Natural killer cell (primary cell): Measurements from ENCODE around the gene IL12A. TPM values are rescaled to one million over a fixed set of nuclear protein-coding genes. Genes with fewer than 3 reads are reported as not detected.

Source experiments
- ATAC-seq, 3 donors: fragments of 150-1000 bp in 2 of 3; fragments of 200-7000 bp in 1 of 3; cut with Tn5 transposase; 1 replicate in 1 of 3; 2 replicates in 2 of 3; pipeline ENCODE4 v1.10.0; 2021; ENCODE audit warnings: mild to moderate bottlenecking in 2 of 3, moderate library complexity in 2 of 3
- DNase-seq, 2 donors: peaks; one replicate each; pipeline versions ENCODE4 v3.0.0 to v3.0.0-alpha.2; 2013 to 2021; ENCODE audit warnings: mixed read lengths in 1 of 2
- H3K27ac ChIP-seq: one replicate; pipeline ENCODE4 v1.5.1; 2013; ENCODE audit warnings: mild to moderate bottlenecking, low read length
- H3K27me3 ChIP-seq: one replicate; pipeline ENCODE4 v1.6.1; 2013; ENCODE audit warnings: low read length; ENCODE audit not compliant: control insufficient read depth, insufficient read depth
- H3K36me3 ChIP-seq: one replicate; pipeline ENCODE4 v1.6.1; 2013; ENCODE audit warnings: low read length; ENCODE audit not compliant: control insufficient read depth, insufficient read depth
- H3K4me1 ChIP-seq: one replicate; pipeline ENCODE4 v1.6.1; 2013; ENCODE audit warnings: low read length; ENCODE audit not compliant: control insufficient read depth, insufficient read depth
- H3K4me3 ChIP-seq: one replicate; pipeline ENCODE4 v1.5.1; 2013; ENCODE audit warnings: low read length
- H3K9me3 ChIP-seq: one replicate; pipeline ENCODE4 v1.6.1; 2013; ENCODE audit warnings: low read length; ENCODE audit not compliant: control insufficient read depth, insufficient read depth
- H3K27ac Mint-ChIP-seq, 2 donors: one replicate each; pipeline ENCODE4 v1.8.0; 2022; ENCODE audit warnings: mild to moderate bottlenecking in 2 of 2, mixed read lengths in 2 of 2, moderate library complexity in 1 of 2
- H3K27me3 Mint-ChIP-seq, 2 donors: one replicate each; pipeline ENCODE4 v1.8.0; 2022; ENCODE audit warnings: low read depth in 2 of 2, mixed read lengths in 2 of 2
- H3K36me3 Mint-ChIP-seq: one replicate; pipeline ENCODE4 v1.8.0; 2022; ENCODE audit warnings: mixed read lengths
- H3K4me1 Mint-ChIP-seq, 2 donors: one replicate each; pipeline ENCODE4 v1.8.0; 2022; ENCODE audit warnings: mixed read lengths in 2 of 2
- H3K4me3 Mint-ChIP-seq: one replicate; pipeline ENCODE4 v1.8.0; 2022; ENCODE audit warnings: mild to moderate bottlenecking, moderate library complexity, mixed read lengths
- H3K9me3 Mint-ChIP-seq, 2 donors: one replicate each; pipeline ENCODE4 v1.8.0; 2022; ENCODE audit warnings: mixed read lengths in 2 of 2
- CTCF ChIP-seq: fragments of 200-600 bp; IDR thresholded peaks from one replicate; pipeline ENCODE4 v1.8.0; 2022; ENCODE audit warnings: antibody characterized with exemption
- WGBS: methylation state at CpG from one replicate; pipeline ENCODE4 v1.1.7; 2013; ENCODE audit warnings: missing lambda C conversion rate; ENCODE audit not compliant: insufficient coverage; 5-methylcytosine and 5-hydroxymethylcytosine counted together
- intact Hi-C: fragments of 100-400 bp; cut with micrococcal nuclease; formaldehyde crosslinking; loops from one replicate; pipeline ENCODE4 v1.14.2; 2022
- total RNA-seq, 4 donors: library from RNA; stranded (reverse); fragments of 120-200 nt in 1 of 4; gene quantifications; one replicate each; pipeline versions ENCODE4 v1.2.3 to v1.2.4, GENCODE V29; 2013 to 2022

Gene IL12A
- 1 to 10 TPM; 1.2 to 3.3 (median 2.4) TPM for total RNA-seq
- 2.0 TPM for total RNA-seq (2013)

- Mint-ChIP-seq H3K4me3 (peak within 1 kb of the TSS; percentile 89), H3K27me3 (peaks cover 6 to 8% of the 10 kb centered on the region in 2 donors), H3K27ac (peak within 1 kb of the TSS; percentile 51 to 87), H3K4me1 (peaks cover 15 to 40% of the 10 kb centered on the region in 2 donors), H3K9me3 (no peaks in the 10 kb centered on the region), H3K36me3 (no peaks in the 10 kb centered on the region)
- Histone ChIP-seq H3K4me3 (peak within 1 kb of the TSS; percentile 60), H3K9me3 (no peaks in the 10 kb centered on the region), H3K27me3 (no peaks in the 10 kb centered on the region), H3K36me3 (no peaks in the 10 kb centered on the region), H3K27ac (no peak within 1 kb of the TSS), H3K4me1 (peaks cover 16% of the 10 kb centered on the region)
- ATAC-seq (peak; percentile 97 to 98 (median 97)), DNase-seq (peak; percentile 77 to 88)
- 1% methylated on average over 54 of the region's 54 CpGs for WGBS
- intact Hi-C loops: no loop called here
- peak; percentile 98 for TF ChIP-seq CTCF
Observed at GRCh38 chr3:159988617-159989271, at the start of gene IL12A. TSS of gene IL12A (plus strand) at chr3:159988835.

- DNase-seq: no peak
- Mint-ChIP-seq H3K4me1 (no peaks in the 10 kb centered on the region), H3K4me3 (no peak overlapping the region), H3K9me3 (no peaks in the 10 kb centered on the region), H3K27ac (no peak overlapping the region), H3K27me3 (peaks cover 5 to 19% of the 10 kb centered on the region in 2 donors), H3K36me3 (no peaks in the 10 kb centered on the region)
- Histone ChIP-seq H3K27ac (no peak overlapping the region), H3K4me3 (no peak overlapping the region), H3K4me1 (no peaks in the 10 kb centered on the region), H3K27me3 (no peaks in the 10 kb centered on the region), H3K9me3 (no peaks in the 10 kb centered on the region), H3K36me3 (no peaks in the 10 kb centered on the region)
- WGBS: 26% methylated on average over 5 of the region's 6 CpGs
- peak in 2 of 3 donors; percentile 33 to 85 for ATAC-seq
- no peak for TF ChIP-seq CTCF
- intact Hi-C loops: no loop called here
Observed at GRCh38 chr3:159941038-159942000, 47.3 kb upstream of the IL12A start.

- DNase-seq (no peak), ATAC-seq (no peak)
- Histone ChIP-seq H3K27ac (no peak overlapping the region), H3K9me3 (no peaks in the 10 kb centered on the region), H3K4me3 (no peak overlapping the region), H3K36me3 (no peaks in the 10 kb centered on the region), H3K4me1 (no peaks in the 10 kb centered on the region), H3K27me3 (no peaks in the 10 kb centered on the region)
- Mint-ChIP-seq H3K27ac (no peak overlapping the region), H3K4me1 (no peaks in the 10 kb centered on the region), H3K9me3 (no peaks in the 10 kb centered on the region), H3K36me3 (no peaks in the 10 kb centered on the region), H3K4me3 (no peak overlapping the region), H3K27me3 (peaks cover 8 to 34% of the 10 kb centered on the region in 2 donors)
- intact Hi-C loops: no loop called here
- TF ChIP-seq CTCF: no peak
- no CpG with 5 or more reads among the region's 1 CpG for WGBS
Observed at GRCh38 chr3:159944781-159945180, 43.9 kb upstream of the IL12A start.
